ENCODE results near the gene CCDC160. TPM values are rescaled to one million over a fixed set of nuclear protein-coding genes. Genes with fewer than 3 reads are reported as not detected.

CCDC160 gene
- total RNA-seq, 1 experiment from 2014 or later = not detected

Other genes starting within 250 kb of the CCDC160 start
- 6.4 and 7.5 TPM in 2 replicates for gene PHF6, start 136.1 kb downstream of the CCDC160 start, total RNA-seq (2014; rRNA removed; shearing (Covaris generic))
- 7.2 and 8.8 TPM in 2 replicates for gene HPRT1, start 223.0 kb downstream of the CCDC160 start, total RNA-seq (2014; rRNA removed; shearing (Covaris generic))

Data from HT-29 (cell line).